A549 (cell line): ENCODE results near the gene POP5. TPM values are rescaled to one million over a fixed set of nuclear protein-coding genes. Genes with fewer than 3 reads are reported as not detected.

Experiments used
- ATAC-seq, 2 experiments: fragments of 200-7000 bp in 1 of 2; fragments of >200 bp in 1 of 2; cut with Nextera tagmentation in 1 of 2; cut with Tn5 transposase in 1 of 2; 3 replicates each; pipeline versions ENCODE4 v1.8.0 to v1.9.1; 2018 to 2020; ENCODE audit warnings: mild to moderate bottlenecking in 1 of 2, moderate library complexity in 1 of 2
- CTCF ChIA-PET: fragments of 300-600 bp; sonication (Branson Sonifier 250); formaldehyde crosslinking; extraction: SDS; loops from one replicate; lab custom pipeline; 2021; ENCODE audit warnings: antibody characterized with exemption, inconsistent platforms; lab: Yijun Ruan, JAX
- POLR2A ChIA-PET: fragments of 350-600 bp; formaldehyde crosslinking; extraction: SDS; loops from one replicate; lab custom pipeline; 2021; ENCODE audit warnings: antibody characterized with exemption, inconsistent platforms; lab: Yijun Ruan, JAX
- DNase-seq, 2 experiments: peaks; one replicate each; pipeline versions ENCODE4 v3.0.0 to v3.0.0-alpha.2; 2011 to 2016; ENCODE audit warnings: low read depth in 1 of 2, low spot score in 1 of 2
- FAIRE-seq: peaks from 2 replicates; lab custom pipeline; 2011; peaks lifted over from hg19 to GRCh38; lab: Jason Lieb, UNC
- H3K27ac ChIP-seq, 2 experiments: fragments of >200 bp; sonication (Bioruptor Twin); formaldehyde crosslinking; 3 replicates each; pipeline ENCODE4 v1.5.1; 2016 to 2017
- H3K4me1 ChIP-seq: fragments of >200 bp; sonication (Bioruptor Twin); formaldehyde crosslinking; 3 replicates; pipeline ENCODE4 v1.6.1; 2016
- H3K4me2 ChIP-seq: fragments of >200 bp; sonication (Bioruptor Twin); formaldehyde crosslinking; 3 replicates; pipeline ENCODE4 v1.6.1; 2016
- H3K4me3 ChIP-seq: fragments of >200 bp; sonication (Bioruptor Twin); formaldehyde crosslinking; 3 replicates; pipeline ENCODE4 v1.5.1; 2016
- H3K9me3 ChIP-seq: fragments of >200 bp; sonication (Bioruptor Twin); formaldehyde crosslinking; 3 replicates; pipeline ENCODE4 v1.6.1; 2016
- ATOH8 ChIP-seq: fragments of 250-450 bp; sonication (Bioruptor Pico); IDR thresholded peaks from 2 replicates; pipeline ENCODE4 v1.5.0; 2020; ENCODE audit warnings: low read depth, mild to moderate bottlenecking, moderate library complexity
- BCL3 ChIP-seq: fragments of >200 bp; sonication (Bioruptor Twin); formaldehyde crosslinking; IDR thresholded peaks from 3 replicates; pipeline ENCODE4 v1.6.1; 2016
- CEBPB ChIP-seq, 2 experiments: fragments of >200 bp in 1 of 2; sonication (Bioruptor Twin) in 1 of 2; formaldehyde crosslinking in 1 of 2; IDR thresholded peaks; 2 replicates each; pipeline ENCODE4 v1.6.1; 2012 to 2016
- CTCF ChIP-seq: fragments of >200 bp; sonication (Bioruptor Twin); formaldehyde crosslinking; IDR thresholded peaks from 3 replicates; pipeline ENCODE4 v1.5.1; 2016
- EHMT2 ChIP-seq: fragments of 200-600 bp; sonication (generic); IDR thresholded peaks from 2 replicates; pipeline ENCODE4 v1.6.1; 2016; ENCODE audit warnings: antibody characterized with exemption, low read depth, mild to moderate bottlenecking, moderate library complexity
- FOSL2 ChIP-seq, 2 experiments: fragments of 450-650 bp in 1 of 2; fragments of >200 bp in 1 of 2; sonication (Bioruptor Twin) in 1 of 2; formaldehyde crosslinking; IDR thresholded peaks; 2 replicates each; pipeline versions ENCODE4 v1.5.0 to v1.6.1; 2016 to 2020; ENCODE audit warnings: mild to moderate bottlenecking in 1 of 2, moderate library complexity in 1 of 2
- GATA3 ChIP-seq: IDR thresholded peaks from 2 replicates; pipeline ENCODE4 v1.6.1; 2012; ENCODE audit warnings: borderline replicate concordance
- HDAC2 ChIP-seq: fragments of 200-600 bp; sonication (generic); IDR thresholded peaks from 2 replicates; pipeline ENCODE4 v1.6.1; 2016
- HES2 ChIP-seq: fragments of >200 bp; sonication (Bioruptor Twin); formaldehyde crosslinking; IDR thresholded peaks from 2 replicates; pipeline ENCODE4 v1.6.1; 2016
- HEYL ChIP-seq: fragments of 250-450 bp; sonication (Bioruptor Pico); IDR thresholded peaks from 2 replicates; pipeline ENCODE4 v1.8.0; 2021; ENCODE audit warnings: mild to moderate bottlenecking, moderate library complexity
- HOXB13 ChIP-seq: fragments of 250-450 bp; sonication (Bioruptor Pico); IDR thresholded peaks from 2 replicates; pipeline ENCODE4 v1.5.0; 2020; ENCODE audit warnings: low read depth, mild to moderate bottlenecking, moderate library complexity
- MAX ChIP-seq: IDR thresholded peaks from 2 replicates; pipeline ENCODE4 v1.6.1; 2012
- MAZ ChIP-seq: fragments of 150-350 bp; IDR thresholded peaks from 2 replicates; pipeline ENCODE4 v1.6.1; 2014; ENCODE audit warnings: antibody characterized with exemption, low read depth, low read length, borderline replicate concordance
- NFE2L2 ChIP-seq: fragments of 150-350 bp; conservative IDR thresholded peaks from 2 replicates; pipeline ENCODE4 v1.6.1; 2014; ENCODE audit warnings: low read length
- NPAS2 ChIP-seq: fragments of 250-450 bp; sonication (Bioruptor Pico); IDR thresholded peaks from 2 replicates; pipeline ENCODE4 v1.8.0; 2022; ENCODE audit warnings: mild to moderate bottlenecking, moderate library complexity, borderline replicate concordance
- NR3C1 ChIP-seq: fragments of >200 bp; sonication (Bioruptor Twin); formaldehyde crosslinking; IDR thresholded peaks from 3 replicates; pipeline ENCODE4 v1.6.1; 2017
- RAD21 ChIP-seq, 2 experiments: fragments of >200 bp in 1 of 2; sonication (Bioruptor Twin) in 1 of 2; formaldehyde crosslinking in 1 of 2; IDR thresholded peaks in 1 of 2; conservative IDR thresholded peaks in 1 of 2; 2 replicates in 1 of 2; 3 replicates in 1 of 2; pipeline ENCODE4 v1.6.1; 2012 to 2018; ENCODE audit warnings: inconsistent platforms in 1 of 2
- RFX5 ChIP-seq: fragments of 450-650 bp; IDR thresholded peaks from 2 replicates; pipeline ENCODE4 v1.7.1; 2014; ENCODE audit warnings: antibody characterized with exemption, mild to moderate bottlenecking, moderate library complexity
- SMC3 ChIP-seq: fragments of >200 bp; sonication (Bioruptor Twin); formaldehyde crosslinking; IDR thresholded peaks from 3 replicates; pipeline ENCODE4 v1.6.1; 2018; ENCODE audit warnings: inconsistent platforms
- TFCP2L1 ChIP-seq: fragments of 250-450 bp; sonication (Bioruptor Pico); IDR thresholded peaks from 2 replicates; pipeline ENCODE4 v1.5.0; 2021; ENCODE audit warnings: mild to moderate bottlenecking
- ZFP36 ChIP-seq: fragments of 450-650 bp; IDR thresholded peaks from 2 replicates; pipeline ENCODE4 v1.6.1; 2014; ENCODE audit warnings: borderline replicate concordance; ENCODE audit not compliant: partially characterized antibody
- ZNF302 ChIP-seq: fragments of 250-450 bp; sonication (Bioruptor Pico); IDR thresholded peaks from 2 replicates; pipeline ENCODE4 v1.9.0; 2021; ENCODE audit warnings: inconsistent platforms, mild to moderate bottlenecking, moderate library complexity
- WGBS: methylation state at CpG from one replicate; pipeline ENCODE4 v1.1.6; 2017; ENCODE audit errors: missing lambda C conversion rate; 5-methylcytosine and 5-hydroxymethylcytosine counted together
- polyA plus RNA-seq, 4 experiments: library from polyadenylated mRNA; depleted of rRNA in 3 of 4; stranded (reverse); fragments of >200 nt; fragmentation: RNase III in 1 of 4; extraction: RNeasy Plus Mini Kit Qiagen cat#74134 plus additional on column Dnase treatment in 1 of 4; gene quantifications; 2 replicates in 3 of 4; 3 replicates in 1 of 4; pipeline ENCODE4 v1.2.3, GENCODE V29; 2011 to 2017

The POP5 gene
- polyA plus RNA-seq, 2 of the 4 experiments (the other 2 are of a cell fraction): 82.4 to 111 TPM

- POLR2A ChIA-PET: no interaction called here
- ATAC-seq (peak; percentile 35 to 56; a peak in 5 of 6 replicates), FAIRE-seq (no peak)
Measured at GRCh38 chr12:120584343-120585149, 3.3 kb upstream of the POP5 start.

More at GRCh38 chr12:120584343-120585149, 3.3 kb upstream of the POP5 start:
- Histone ChIP-seq H3K9me3 (no peaks in the 10 kb centered on the region), H3K4me2 (peak overlapping the region; percentile 91), H3K27ac (peak overlapping the region; percentile 71 to 83), H3K4me3 (peak overlapping the region; percentile 54), H3K4me1 (peaks cover 7% of the 10 kb centered on the region; the same call in 2 of the 3 replicates)
- CTCF ChIA-PET: interaction anchor here (0.6 to 11.2 kb wide), 22 partner anchors 10 to 526 kb away, joined by 3 to 155 read pairs (median 6); partner anchors contain the start of genes HNF1A and UNC119B
- WGBS: 11% methylated on average over 52 of the region's 65 CpGs
- TF ChIP-seq ZFP36: no peak
- no peak for TF ChIP-seq BCL3
- peak; percentile 28; the same call in 2 of the 3 replicates for TF ChIP-seq CTCF
- TF ChIP-seq MAX: no peak; the same call in 1 of the 2 replicates
- TF ChIP-seq EHMT2: no peak
- TF ChIP-seq HES2: no peak
- TF ChIP-seq NR3C1: no peak
- TF ChIP-seq ATOH8 (CRISPR knock-in tag): no peak
- no peak for TF ChIP-seq FOSL2 (IDR thresholded peaks at IDR 0.05)
- no peak for TF ChIP-seq FOSL2 (CRISPR knock-in tag; IDR thresholded peaks at IDR 0.05)
- no peak for TF ChIP-seq HEYL
- TF ChIP-seq CEBPB (IDR thresholded peaks at IDR 0.05): no peak
- TF ChIP-seq NFE2L2: no peak
- peak; percentile 21 to 44; a peak in 3 of 5 replicates for TF ChIP-seq RAD21 (conservative IDR thresholded peaks at IDR 0.05 in 1 of 2, IDR thresholded peaks at IDR 0.05 in 1 of 2)
- no peak for TF ChIP-seq TFCP2L1 (CRISPR knock-in tag)
- TF ChIP-seq MAZ: no peak
- TF ChIP-seq NPAS2: no peak
- peak; percentile 43; the same call in 2 of the 3 replicates for TF ChIP-seq SMC3
- TF ChIP-seq ZNF302 (CRISPR knock-in tag): no peak
- TF ChIP-seq HDAC2: no peak
- TF ChIP-seq HOXB13 (CRISPR knock-in tag): no peak
- no peak for TF ChIP-seq GATA3
- TF ChIP-seq RFX5: no peak
- DNase-seq: peak; percentile 29 to 49
